Urothelium cell line (cell line): ENCODE results near the gene GRIN2C.

ENCODE experiments used
- DNase-seq: peaks from one replicate; pipeline ENCODE4 v3.0.0; 2011; ENCODE audit warnings: low spot score, mixed read lengths
- FAIRE-seq: peaks from 2 replicates; lab custom pipeline; 2011; peaks lifted over from hg19 to GRCh38; lab: Jason Lieb, UNC

Gene GRIN2C

DNA sequence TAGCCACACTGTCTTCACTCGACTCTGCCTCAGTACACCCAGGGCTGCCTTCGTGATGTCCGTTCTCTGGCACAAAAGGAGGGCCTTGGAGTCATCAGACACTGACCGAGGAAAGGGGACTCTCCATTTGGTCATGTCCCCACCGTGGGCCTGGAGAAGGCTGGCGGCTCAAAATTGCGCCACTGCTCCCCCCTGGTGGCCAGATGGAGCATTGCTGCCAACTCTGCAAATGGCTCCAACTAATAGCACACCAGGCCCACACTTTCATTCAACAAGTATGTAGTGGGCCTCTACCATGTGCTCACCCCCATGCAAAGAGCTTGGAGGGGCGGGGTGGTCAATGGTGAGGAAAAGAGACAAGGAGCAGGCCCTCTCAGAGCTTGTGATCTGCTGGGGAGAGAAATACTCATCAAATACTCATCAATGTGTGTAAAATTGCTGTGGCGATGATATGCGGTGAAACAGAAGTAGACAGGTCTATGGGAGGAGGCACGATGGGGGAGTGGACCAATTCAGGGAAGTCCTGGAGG lies 5.2 kb upstream of the GRIN2C start:
- DNase-seq = peak; percentile 84
- FAIRE-seq = peak; percentile 93

DNA sequence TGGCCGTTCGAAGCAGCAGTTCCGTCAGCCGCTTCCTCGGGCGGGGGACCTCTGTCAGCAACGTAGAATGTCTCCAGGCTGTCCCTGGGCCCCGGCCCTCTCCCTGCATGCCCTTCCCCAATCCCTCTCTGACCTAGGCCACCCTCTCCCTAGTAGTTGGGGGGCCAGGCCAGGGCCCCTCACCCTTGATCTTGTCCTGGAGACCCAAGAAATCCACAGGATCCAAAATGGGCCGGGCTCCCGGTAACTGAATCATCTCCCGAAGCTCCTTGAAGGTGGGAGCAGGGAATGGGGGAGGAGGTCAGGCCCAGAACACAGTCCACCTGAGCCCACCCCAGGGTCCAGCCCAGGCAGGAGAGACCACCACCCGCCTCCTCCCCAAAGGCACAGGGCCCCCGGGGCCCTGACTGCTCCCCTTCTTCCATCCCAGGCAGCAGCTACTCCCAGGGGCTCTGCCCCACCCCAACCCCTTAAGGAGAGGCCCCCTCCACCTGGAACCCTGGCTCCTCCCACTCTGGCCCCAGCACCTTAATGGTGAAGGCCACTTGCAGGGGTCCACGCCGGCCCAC lies 4.7 kb upstream of the GRIN2C start:
- FAIRE-seq (no peak), DNase-seq (no peak)

DNA sequence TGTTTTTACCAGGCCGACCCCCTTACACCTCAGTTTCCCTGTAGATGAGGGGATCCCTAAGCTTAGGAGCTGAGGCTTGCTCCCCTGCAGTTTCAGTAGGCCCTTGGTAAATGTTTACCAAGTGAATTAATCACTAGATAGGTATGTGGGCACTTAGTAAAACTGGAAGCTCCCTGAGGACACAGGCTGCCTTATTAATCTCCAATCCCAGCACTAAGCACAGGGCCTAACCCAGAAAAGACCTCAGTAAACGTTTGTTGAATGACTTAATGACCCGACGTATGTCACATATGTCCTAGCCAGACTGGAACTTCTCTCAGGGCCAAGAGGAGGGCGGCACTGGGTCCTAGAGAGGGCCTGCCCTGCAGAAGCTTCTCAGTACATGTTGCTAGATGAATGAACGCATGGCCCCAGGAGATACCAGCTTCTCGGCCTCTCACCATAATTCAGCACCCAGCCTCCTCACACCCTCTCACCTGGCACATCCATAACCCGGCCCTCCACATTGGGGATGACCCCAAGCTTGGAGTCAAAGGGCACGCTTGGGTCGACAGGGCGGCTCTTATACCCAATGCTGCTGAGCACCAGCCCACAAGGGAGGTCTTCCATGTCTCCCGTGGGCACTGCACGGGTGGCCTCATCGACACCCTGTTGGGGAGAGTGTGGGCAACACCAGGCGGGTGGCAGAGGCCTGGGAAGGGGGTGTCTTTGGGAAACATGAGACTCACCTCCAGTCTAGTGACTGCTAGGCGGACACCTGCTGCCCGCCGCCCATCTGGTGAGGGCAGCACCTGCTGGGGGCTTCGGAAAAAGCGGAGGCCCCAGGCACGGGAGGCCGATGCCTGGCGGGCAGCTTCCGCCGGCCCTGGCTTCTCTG lies 4.0 kb upstream of the GRIN2C start:
- FAIRE-seq = no peak
- no peak for DNase-seq

DNA sequence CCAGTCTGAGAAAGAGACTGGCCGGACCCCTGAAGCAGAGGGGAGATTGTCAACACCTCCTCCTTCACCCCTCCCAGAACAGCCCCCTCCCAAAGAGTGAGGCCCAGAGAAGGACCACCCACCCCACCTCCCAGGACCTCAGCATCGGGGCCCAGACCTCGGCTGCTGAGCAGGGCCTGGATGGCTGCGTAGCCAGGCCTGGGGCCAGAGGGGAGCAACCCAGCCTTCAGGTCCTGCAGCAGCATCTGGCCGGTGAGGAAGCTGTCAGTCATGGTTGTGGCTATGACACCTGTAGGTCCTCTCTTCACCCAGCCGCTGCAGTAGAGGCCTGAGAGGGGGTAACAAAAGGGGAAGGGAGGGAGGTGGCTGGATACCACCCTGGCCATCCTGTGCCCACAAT lies 3.2 kb upstream of the GRIN2C start:
- DNase-seq (no peak), FAIRE-seq (peak; percentile 44)

DNA sequence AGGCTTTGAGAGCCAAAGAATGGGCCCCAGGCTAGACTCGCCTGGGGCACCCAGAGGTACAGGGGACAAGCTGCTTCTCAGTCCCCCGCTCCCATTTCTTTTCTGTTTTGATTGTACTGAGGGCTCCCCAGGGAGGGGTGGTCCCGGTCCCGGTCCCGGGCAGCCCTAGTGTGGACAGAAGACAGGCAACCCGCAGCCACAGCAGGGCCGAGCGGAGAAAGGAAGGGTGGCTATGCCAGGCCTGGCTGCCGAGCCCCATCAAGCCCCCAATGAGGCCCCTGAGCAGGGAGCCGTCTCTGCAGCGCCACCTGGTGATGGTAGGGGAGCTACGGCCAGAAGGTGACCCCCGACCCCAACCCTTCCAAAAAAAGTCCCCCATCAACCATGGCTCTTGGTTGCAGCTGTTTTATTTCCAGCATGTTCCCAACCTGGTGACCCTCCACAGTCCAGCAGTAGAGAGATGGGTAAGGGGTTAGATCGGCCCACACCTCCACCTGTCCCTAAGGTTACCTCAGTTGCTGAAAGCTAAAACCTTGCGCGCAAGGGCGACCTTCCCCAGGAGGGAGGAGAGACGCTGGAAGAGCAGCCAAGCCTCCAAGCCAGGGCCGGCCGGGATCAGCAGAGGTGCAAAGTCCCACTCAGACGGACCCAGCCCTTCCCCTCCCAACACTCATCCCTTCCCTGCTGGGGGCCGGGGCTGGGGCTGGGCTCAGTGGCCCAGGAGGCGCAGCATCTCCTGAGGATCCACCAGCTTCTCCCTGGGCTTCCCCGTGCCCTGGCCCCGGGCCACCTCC lies 2.6 kb upstream of the GRIN2C start:
- peak; percentile 62 for DNase-seq
- no peak for FAIRE-seq

DNA sequence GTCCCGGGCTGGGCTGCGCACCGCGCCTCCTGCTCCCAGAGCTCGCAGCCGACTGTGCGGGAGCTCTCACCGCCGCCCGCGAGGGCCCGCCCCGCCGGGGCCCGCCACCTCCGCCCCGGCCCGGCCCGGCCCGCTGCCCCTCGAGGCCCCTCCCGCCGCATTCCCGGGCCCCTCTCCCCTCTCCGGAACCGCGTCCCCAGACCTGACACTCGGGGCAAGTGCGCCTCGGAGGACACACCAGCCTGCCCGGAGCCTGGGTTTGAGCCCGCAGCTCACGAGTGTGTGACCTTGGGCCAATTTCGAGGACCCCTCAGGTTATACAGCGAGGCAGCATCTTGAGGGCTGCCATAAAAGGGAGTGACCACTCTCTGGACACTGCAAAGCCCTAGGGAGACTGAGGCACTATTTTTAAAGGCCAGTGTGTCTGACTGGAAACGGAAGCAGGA lies 2.0 kb upstream of the GRIN2C start:
- FAIRE-seq (no peak), DNase-seq (no peak)

DNA sequence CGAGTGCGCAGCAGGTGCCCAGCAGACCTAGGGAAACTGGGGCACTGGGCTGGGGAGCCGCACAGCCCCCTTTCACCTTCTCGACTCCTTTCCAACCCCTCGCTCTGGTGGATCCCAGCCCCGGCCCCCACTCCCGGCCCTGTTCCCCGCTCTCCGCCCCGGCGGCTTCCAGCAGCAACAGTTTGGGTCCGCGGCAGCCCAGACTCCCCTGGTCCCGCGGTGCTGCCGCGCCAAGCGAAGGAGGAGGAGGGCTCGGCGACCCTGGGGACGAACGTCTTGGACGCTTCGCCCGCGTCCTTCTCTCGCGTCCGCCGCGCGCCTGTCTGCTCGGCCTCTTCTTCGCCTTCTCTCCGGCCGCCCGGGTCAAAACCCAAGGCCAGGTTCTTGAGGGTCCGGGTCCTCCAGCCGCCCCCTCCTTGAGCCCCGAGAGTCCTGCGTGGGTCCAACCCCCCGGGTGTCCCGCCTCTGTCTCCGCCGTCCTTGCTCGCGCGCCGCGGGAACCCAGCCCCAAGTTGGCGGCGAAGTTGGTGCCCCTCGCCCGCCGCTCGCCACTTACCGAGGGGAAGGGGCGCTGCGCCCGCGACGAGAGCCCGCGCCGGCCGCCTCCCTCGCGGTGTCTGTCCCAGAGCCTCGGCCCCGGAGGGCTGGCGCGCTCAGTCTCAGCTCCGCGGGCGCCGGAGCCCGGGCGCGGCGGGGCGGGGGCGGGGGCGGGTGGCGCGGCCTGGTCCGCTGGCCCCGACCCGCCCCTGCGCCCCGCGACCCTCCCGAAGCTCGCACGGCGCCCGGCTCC lies 1.4 kb upstream of the GRIN2C start:
- FAIRE-seq (no peak), DNase-seq (no peak)

DNA sequence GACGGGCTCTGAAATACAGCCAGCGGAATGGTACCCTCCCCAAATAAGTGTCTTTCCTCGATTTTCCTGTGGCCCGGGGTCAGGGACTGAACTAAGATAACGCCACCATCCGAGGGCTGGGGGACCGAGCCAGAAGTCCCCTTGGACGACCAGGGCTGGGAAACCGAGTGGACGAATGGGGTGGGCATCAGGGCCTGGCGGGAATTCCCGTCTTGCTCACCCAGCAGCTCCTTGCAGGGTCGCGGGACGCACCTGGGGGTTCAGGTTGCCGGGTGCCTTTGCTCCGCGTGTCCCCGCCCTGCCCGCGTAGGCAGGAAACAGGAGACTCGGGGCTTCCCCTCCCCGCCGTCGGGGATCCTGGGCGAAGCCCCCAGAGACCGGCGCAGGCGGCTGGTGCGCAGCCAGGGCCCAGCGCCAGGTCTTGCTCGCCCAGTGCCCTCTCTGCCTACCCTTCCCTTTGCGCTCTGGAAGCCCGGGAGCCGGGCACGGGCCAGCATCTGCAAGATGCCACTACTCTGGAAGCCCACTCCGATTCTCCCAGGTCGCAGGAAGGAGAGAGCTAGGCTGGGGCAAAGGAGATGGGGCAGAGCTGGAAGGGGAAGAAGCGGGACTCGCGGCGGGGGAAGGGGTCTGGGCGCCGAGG lies 665 bp upstream of the GRIN2C start:
- no peak for FAIRE-seq

DNA sequence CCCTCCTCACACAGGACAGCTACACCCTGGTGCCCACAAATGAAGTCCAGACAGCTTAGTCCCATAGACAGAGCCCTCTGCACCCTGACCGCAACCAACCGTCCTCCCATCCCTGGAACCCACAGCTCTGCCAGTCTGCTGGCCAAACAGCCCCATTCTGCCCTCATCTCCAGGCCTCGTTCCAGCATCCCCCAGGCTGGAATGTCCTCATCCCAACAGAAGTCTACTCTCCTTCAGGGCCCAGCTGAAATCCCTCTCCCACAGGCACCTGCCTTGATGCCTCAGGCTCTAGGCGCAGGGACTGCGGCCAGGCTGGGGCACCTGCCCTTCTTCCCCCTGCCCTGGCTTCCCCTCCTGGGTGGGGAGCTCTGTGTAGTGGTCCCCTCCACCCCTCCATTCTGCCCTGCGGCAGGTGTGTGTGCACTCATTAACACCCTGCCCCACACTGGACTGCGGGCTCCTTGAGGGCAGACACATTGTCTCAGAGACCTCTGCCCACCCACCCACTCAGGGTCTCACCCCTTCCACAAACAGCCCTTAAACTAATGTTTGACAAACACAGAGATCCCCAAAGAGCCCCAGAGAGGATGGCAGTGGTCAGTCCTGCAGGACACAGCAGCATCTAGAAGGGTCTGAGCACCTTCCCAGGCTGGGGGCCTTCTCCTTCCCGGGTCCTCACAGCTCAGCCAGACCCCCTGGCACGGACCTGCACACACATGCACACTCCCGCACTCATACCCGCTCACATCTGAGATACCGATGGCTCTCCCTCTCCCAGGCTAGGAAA lies 820 bp downstream of the GRIN2C start:
- DNase-seq (no peak), FAIRE-seq (no peak)

More for the DNA sequence above, 665 bp upstream of the GRIN2C start:
- no peak for DNase-seq

GRCh38 chr17:74857191-74857590 lies 2.5 kb downstream of the GRIN2C start:
- DNase-seq = no peak
- FAIRE-seq = no peak

GRCh38 chr17:74856112-74856511 lies 3.6 kb downstream of the GRIN2C start:
- FAIRE-seq (no peak), DNase-seq (no peak)

DNA sequence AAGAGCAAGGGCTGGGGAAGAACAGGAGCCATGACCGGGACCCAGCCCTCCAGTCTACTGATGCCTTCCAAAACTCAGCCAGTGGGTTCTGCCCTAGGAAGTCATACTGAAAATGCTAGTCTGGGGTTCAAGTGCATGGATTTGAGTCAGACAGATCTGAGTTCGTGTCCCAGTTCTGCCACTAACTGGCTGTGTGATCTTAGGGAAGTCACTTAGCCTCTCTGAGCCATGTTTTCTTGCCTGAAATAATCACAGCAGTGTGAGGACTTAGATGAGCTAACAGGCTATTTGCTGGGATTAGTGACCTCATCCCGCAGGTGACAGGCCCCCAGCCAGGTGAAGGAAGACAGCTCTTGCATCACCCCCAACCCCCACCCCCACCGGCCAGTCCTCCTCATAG lies 4.4 kb downstream of the GRIN2C start:
- FAIRE-seq (peak; percentile 42), DNase-seq (no peak)

DNA sequence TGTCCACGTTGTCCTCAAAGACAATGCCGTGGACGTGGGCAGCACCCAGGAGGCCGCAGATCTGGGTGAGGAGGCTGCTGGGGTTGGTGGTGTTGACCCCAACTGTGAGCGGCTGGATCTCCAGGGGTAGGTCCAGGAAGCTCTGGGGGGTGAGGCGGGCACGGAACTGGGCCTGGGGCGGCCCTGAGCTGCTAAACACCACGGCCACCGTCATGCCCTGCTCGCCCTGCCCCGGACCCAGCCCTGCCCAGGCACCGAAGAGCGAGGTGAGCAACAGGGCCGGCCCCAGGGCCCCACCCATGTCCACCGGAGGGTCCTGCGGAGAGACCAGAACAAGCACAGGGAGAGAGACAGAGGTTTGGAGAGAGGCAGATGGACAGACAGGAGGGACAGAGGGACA lies 4.9 kb downstream of the GRIN2C start:
- DNase-seq (no peak), FAIRE-seq (no peak)

DNA sequence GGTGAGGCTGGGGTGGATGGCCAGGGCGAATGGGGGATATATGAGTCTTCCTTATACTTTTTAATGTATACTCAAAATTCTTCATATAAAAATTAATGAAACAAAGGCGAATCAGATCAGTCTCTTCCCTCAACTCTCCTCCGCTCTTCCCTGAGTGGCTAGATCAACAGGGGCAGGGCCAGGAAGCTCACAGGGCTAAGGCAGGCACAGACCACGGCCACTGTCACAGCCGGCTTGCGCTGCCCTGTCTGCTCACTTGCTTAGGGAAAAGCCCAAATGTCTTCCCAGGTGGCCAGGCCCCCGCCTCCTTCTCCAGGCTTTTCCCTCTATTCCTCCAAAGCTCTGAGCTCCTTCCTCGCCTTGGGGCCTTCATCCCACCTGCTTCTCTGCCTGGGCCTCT lies 6.0 kb downstream of the GRIN2C start:
- DNase-seq (no peak), FAIRE-seq (no peak)

- DNase-seq (no peak), FAIRE-seq (no peak)
Observed at GRCh38 chr17:74853048-74853397, 6.7 kb downstream of the GRIN2C start.

- DNase-seq = peak; percentile 45
- FAIRE-seq = peak; percentile 65
Observed at GRCh38 chr17:74852237-74853047, 7.2 kb downstream of the GRIN2C start.

DNA sequence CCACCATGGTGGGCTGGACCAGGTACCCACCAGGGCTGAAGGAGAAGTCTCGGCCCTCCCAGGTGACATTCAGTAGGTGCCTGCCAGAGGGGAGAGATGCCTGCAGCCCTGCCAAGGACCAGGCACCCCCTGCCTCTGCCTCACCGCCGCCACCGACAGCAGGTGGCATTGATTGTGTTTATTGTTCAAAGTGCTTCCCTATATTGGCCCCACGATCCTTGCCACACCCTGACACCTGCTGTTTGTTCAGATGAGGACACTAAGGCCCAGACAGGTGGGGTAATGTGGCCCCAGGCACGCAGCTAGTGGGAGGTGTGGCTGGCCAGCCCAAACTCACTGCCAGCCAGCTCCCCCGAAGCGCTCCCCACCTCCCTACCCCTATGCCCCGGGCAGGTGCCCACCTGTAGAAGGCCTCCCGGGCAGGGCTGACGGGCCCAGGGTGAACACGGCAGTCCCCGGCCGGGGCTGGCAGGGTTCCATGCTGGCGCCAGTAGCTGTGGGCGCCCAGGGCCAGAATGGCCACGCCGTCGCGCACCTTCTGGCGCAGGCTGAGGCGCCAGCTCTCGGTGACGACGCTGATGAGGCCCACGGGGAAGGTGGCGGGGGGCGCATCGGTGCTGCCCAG lies 8.0 kb downstream of the GRIN2C start:
- peak; percentile 30 for FAIRE-seq
- no peak for DNase-seq

- DNase-seq (no peak), FAIRE-seq (no peak)
Observed at GRCh38 chr17:74850914-74851313, 8.8 kb downstream of the GRIN2C start.
